GM12878 (cell line): Measurements from ENCODE around the gene ZNF618. TPM values are rescaled to one million over a fixed set of nuclear protein-coding genes. Genes with fewer than 3 reads are reported as not detected.

Experiments
- ATAC-seq: fragments of 200-7000 bp; cut with Tn5 transposase; 3 replicates; pipeline ENCODE4 v1.9.1; 2020; ENCODE audit warnings: mild to moderate bottlenecking, moderate library complexity
- BruUV-seq: library from RNA; stranded (reverse); fragments of 400-500 nt; replicated peaks from 2 replicates; lab custom pipeline; 2021; lab: Mats Ljungman, UMichigan
- CTCF ChIA-PET: fragments of 300-600 bp; sonication (Branson Sonifier 250); formaldehyde crosslinking; extraction: SDS; loops from one replicate; lab custom pipeline; 2021; ENCODE audit warnings: inconsistent platforms; lab: Yijun Ruan, JAX
- POLR2A ChIA-PET: fragments of 350-600 bp; formaldehyde crosslinking; extraction: SDS; loops from one replicate; lab custom pipeline; 2021; ENCODE audit warnings: inconsistent platforms; lab: Charles Lee
- RAD21 ChIA-PET: fragments of 300-600 bp; sonication (Branson Sonifier 250); formaldehyde crosslinking; loops from one replicate; lab custom pipeline; 2023; ENCODE audit warnings: antibody characterized with exemption; ENCODE audit not compliant: unreplicated experiment; lab: Charles Lee
- SMC1A ChIA-PET: fragments of 300-600 bp; sonication (Branson Sonifier 250); formaldehyde crosslinking; loops from one replicate; lab custom pipeline; 2023; ENCODE audit not compliant: unreplicated experiment, uncharacterized antibody; lab: Charles Lee
- DNase-seq: peaks from one replicate; pipeline ENCODE4 v3.0.0-alpha.2; 2011; ENCODE audit warnings: low read depth, low spot score
- FAIRE-seq: peaks from 3 replicates; lab custom pipeline; 2011; peaks lifted over from hg19 to GRCh38; lab: Jason Lieb, UNC
- H2AFZ ChIP-seq: 2 replicates; pipeline ENCODE4 v1.6.0; 2011; ENCODE audit warnings: low read depth, low read length, control low read depth; ENCODE audit not compliant: control insufficient read depth
- H3K27ac ChIP-seq: 2 replicates; pipeline ENCODE4 v1.5.1; 2011; ENCODE audit warnings: control low read depth; ENCODE audit not compliant: control insufficient read depth, insufficient read depth
- H3K27me3 ChIP-seq, 2 experiments: replicated peaks in 1 of 2; 2 replicates each; pipeline versions ENCODE4 v1.6.0 to v1.6.1; 2011; ENCODE audit warnings: low read length in 1 of 2; ENCODE audit not compliant: control insufficient read depth in 2 of 2, insufficient read depth in 2 of 2
- H3K36me3 ChIP-seq, 2 experiments: 2 replicates each; pipeline ENCODE4 v1.5.1; 2011; ENCODE audit warnings: low read length in 1 of 2; ENCODE audit not compliant: control insufficient read depth in 2 of 2, insufficient read depth in 2 of 2
- H3K4me1 ChIP-seq: 2 replicates; pipeline ENCODE4 v1.6.1; 2011; ENCODE audit warnings: mild to moderate bottlenecking, low read length, moderate library complexity, mixed read lengths; ENCODE audit not compliant: control insufficient read depth, insufficient read depth
- H3K4me2 ChIP-seq: 2 replicates; pipeline ENCODE4 v1.6.0; 2011; ENCODE audit warnings: control low read depth; ENCODE audit not compliant: control insufficient read depth, insufficient read depth
- H3K4me3 ChIP-seq: fragments of 200-600 bp; sonication (generic); 2 replicates; pipeline ENCODE4 v1.5.1; 2016
- H3K79me2 ChIP-seq: 2 replicates; pipeline ENCODE4 v1.6.0; 2011; ENCODE audit warnings: low read length; ENCODE audit not compliant: control insufficient read depth, insufficient read depth
- H3K9ac ChIP-seq: 2 replicates; pipeline ENCODE4 v1.8.0; 2011; ENCODE audit warnings: low read length, control low read depth, mixed read lengths; ENCODE audit not compliant: control insufficient read depth, insufficient read depth
- H3K9me3 ChIP-seq: replicated peaks from 3 replicates; pipeline ENCODE4 v1.5.1; 2011; ENCODE audit warnings: mild to moderate bottlenecking, low read length; ENCODE audit not compliant: control insufficient read depth, insufficient read depth
- H4K20me1 ChIP-seq: 2 replicates; pipeline ENCODE4 v1.6.0; 2011; ENCODE audit not compliant: control insufficient read depth, insufficient read depth
- BRCA1 ChIP-seq: IDR thresholded peaks from 2 replicates; pipeline ENCODE4 v1.6.1; 2011; ENCODE audit warnings: low read depth, low read length, improper control_type of control experiment
- GATAD2B ChIP-seq: fragments of 450-650 bp; conservative IDR thresholded peaks from 2 replicates; pipeline ENCODE4 v1.6.1; 2017; ENCODE audit warnings: low read depth, mild to moderate bottlenecking, moderate library complexity
- NRF1 ChIP-seq: conservative IDR thresholded peaks from 2 replicates; pipeline ENCODE4 v1.6.1; 2011; ENCODE audit warnings: mild to moderate bottlenecking, low read depth, low read length, improper control_type of control experiment
- PAX5 ChIP-seq: IDR thresholded peaks from 2 replicates; pipeline ENCODE4 v1.6.1; 2011; ENCODE audit warnings: low read depth, low read length, borderline replicate concordance
- PAX8 ChIP-seq: fragments of 450-650 bp; IDR thresholded peaks from 2 replicates; pipeline ENCODE4 v1.6.1; 2017; ENCODE audit warnings: mild to moderate bottlenecking, moderate library complexity
- RELA ChIP-seq: fragments of 450-650 bp; IDR thresholded peaks from 2 replicates; pipeline ENCODE4 v1.8.0; 2014; ENCODE audit warnings: borderline replicate concordance; ENCODE audit not compliant: partially characterized antibody
- RUNX3 ChIP-seq: IDR thresholded peaks from 2 replicates; pipeline ENCODE4 v1.6.1; 2012; ENCODE audit warnings: low read length, inconsistent platforms
- SIX5 ChIP-seq: IDR thresholded peaks from 2 replicates; pipeline ENCODE4 v1.6.1; 2011; ENCODE audit warnings: mild to moderate bottlenecking, low read depth, low read length, moderate library complexity; ENCODE audit not compliant: severe bottlenecking
- SMAD1 ChIP-seq: fragments of 450-650 bp; IDR thresholded peaks from 2 replicates; pipeline ENCODE4 v1.6.1; 2018; ENCODE audit warnings: mild to moderate bottlenecking, low read depth; ENCODE audit not compliant: partially characterized antibody
- TCF12 ChIP-seq: IDR thresholded peaks from 2 replicates; pipeline ENCODE4 v1.6.1; 2011; ENCODE audit warnings: low read depth, mild to moderate bottlenecking, low read length
- TCF3 ChIP-seq: IDR thresholded peaks from 2 replicates; pipeline ENCODE4 v1.6.1; 2012; ENCODE audit warnings: low read depth, mild to moderate bottlenecking, low read length, borderline replicate concordance; ENCODE audit not compliant: insufficient read depth
- YBX1 ChIP-seq: fragments of 450-650 bp; IDR thresholded peaks from 2 replicates; pipeline ENCODE4 v1.6.1; 2016; ENCODE audit warnings: antibody characterized with exemption
- ZNF274 ChIP-seq: IDR thresholded peaks from one replicate; pipeline ENCODE4 v1.8.0; 2011; ENCODE audit not compliant: insufficient read length, insufficient read depth
- ZNF622 ChIP-seq: fragments of 450-650 bp; IDR thresholded peaks from 2 replicates; pipeline ENCODE4 v1.6.1; 2017; ENCODE audit warnings: mild to moderate bottlenecking, inconsistent platforms
- WGBS: methylation state at CpG from one replicate; pipeline ENCODE4 v1.1.6; 2016; ENCODE audit warnings: low lambda C conversion rate; ENCODE audit not compliant: insufficient replicate concordance, insufficient coverage; ENCODE audit errors: missing lambda C conversion rate; 5-methylcytosine and 5-hydroxymethylcytosine counted together
- in situ Hi-C: fragments of 300-500 bp; cut with MboI; formaldehyde crosslinking; loops from 9 replicates; pipeline ENCODE4 v1.14.3; 2018; ENCODE audit warnings: mixed read lengths
- intact Hi-C: fragments of 100-400 bp; cut with micrococcal nuclease; formaldehyde crosslinking; loops from one replicate; pipeline ENCODE4 v1.14.2; 2022; ENCODE audit not compliant: unreplicated experiment
- polyA plus RNA-seq, 11 experiments: library from polyadenylated mRNA; depleted of rRNA in 4 of 11; unstranded in 6 of 11; stranded (reverse) in 5 of 11; fragments of >200 nt; fragmentation: Nextera tagmentation in 4 of 11; fragmentation: Illumina TruSeq in 1 of 11; extraction: Ambion mirVana in 4 of 11; extraction: Trizol in 1 of 11; gene quantifications; 1 replicate in 1 of 11; 2 replicates in 10 of 11; pipeline versions ENCODE4 v1.2.1 to v1.2.3, GENCODE V29; 2011 to 2016; ENCODE audit warnings: inconsistent platforms in 2 of 11, missing spikeins in 2 of 11, low read depth in 1 of 11
- total RNA-seq, 4 experiments: library from RNA; depleted of rRNA in 3 of 4; stranded (reverse); fragments of >200 nt in 3 of 4; fragmentation: Illumina TruSeq in 1 of 4; extraction: Trizol in 1 of 4; gene quantifications; 2 replicates each; pipeline versions ENCODE4 v1.2.1 to v1.2.3, GENCODE V29; 2013 to 2021
- TF ChIP-seq, protein P1 (sequence below): IDR thresholded peaks from 2 replicates; pipeline ENCODE4 v1.6.1; 2012; ENCODE audit warnings: low read depth, low read length, improper control_type of control experiment
- TF ChIP-seq, protein P2 (sequence below): IDR thresholded peaks from 2 replicates; pipeline ENCODE4 v1.6.1; 2012; ENCODE audit warnings: low read depth, low read length, improper control_type of control experiment
- TF ChIP-seq, protein P3 (sequence below): IDR thresholded peaks from 2 replicates; pipeline ENCODE4 v1.6.1; 2012; ENCODE audit warnings: low read length, inconsistent platforms
- TF ChIP-seq, protein P4 (sequence below): fragments of 450-650 bp; IDR thresholded peaks from 2 replicates; pipeline ENCODE4 v1.6.1; 2017; ENCODE audit warnings: mild to moderate bottlenecking, low read depth, inconsistent platforms; ENCODE audit not compliant: poor library complexity, severe bottlenecking
- TF ChIP-seq, protein P5 (sequence below): fragments of 450-650 bp; IDR thresholded peaks from 2 replicates; pipeline ENCODE4 v1.6.1; 2017; ENCODE audit warnings: borderline replicate concordance

ZNF618 gene
- total and polyA plus RNA-seq, 10 of the 15 experiments (the other 5 are each of a cell fraction or from before 2014, with no cell fraction given), result 0.01 to 0.24 (median 0.06) TPM; not detected in 2

DNA sequence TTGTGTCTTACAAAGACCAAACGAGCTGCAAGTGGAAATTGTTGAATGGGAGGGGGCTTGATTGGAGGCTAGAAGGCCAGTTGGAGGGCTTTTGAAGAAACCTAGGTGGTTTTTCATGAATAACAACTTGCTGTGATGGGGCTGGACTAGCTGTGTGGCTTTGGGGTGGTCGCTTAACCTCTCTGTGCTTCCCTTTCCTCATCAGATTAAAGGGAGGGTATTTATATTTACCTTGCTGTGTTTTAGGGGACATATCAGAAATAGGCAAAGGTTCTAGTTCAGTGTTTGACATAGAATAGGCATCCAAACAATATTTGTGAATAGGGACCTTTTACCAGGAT lies 74.9 kb downstream of the ZNF618 start:
- CTCF ChIA-PET, result no interaction called here
- Histone ChIP-seq H3K27me3 (no peaks in the 10 kb centered on the region), H3K36me3 (no peaks in the 10 kb centered on the region), H3K4me1 (no peaks in the 10 kb centered on the region), H3K4me3 (no peak overlapping the region), H3K27ac (no peak overlapping the region), H3K79me2 (no peaks in the 10 kb centered on the region), H4K20me1 (no peaks in the 10 kb centered on the region), H3K9ac (no peak overlapping the region), H3K4me2 (no peak overlapping the region), H3K9me3 (no peaks in the 10 kb centered on the region), H2AFZ (no peak overlapping the region)
- in situ Hi-C loops, result no loop called here
- ATAC-seq, result no peak
- POLR2A ChIA-PET, result no interaction called here
- SMC1A ChIA-PET, result no interaction called here
- WGBS, result 0% methylated on average over 2 of the region's 2 CpGs
- no peak for FAIRE-seq
- RAD21 ChIA-PET, result no interaction called here
- intact Hi-C loops, result no loop called here
- TF ChIP-seq BRCA1, result no peak
- TF ChIP-seq, protein P1, sequence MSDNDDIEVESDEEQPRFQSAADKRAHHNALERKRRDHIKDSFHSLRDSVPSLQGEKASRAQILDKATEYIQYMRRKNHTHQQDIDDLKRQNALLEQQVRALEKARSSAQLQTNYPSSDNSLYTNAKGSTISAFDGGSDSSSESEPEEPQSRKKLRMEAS, result no peak
- TF ChIP-seq, protein P2, sequence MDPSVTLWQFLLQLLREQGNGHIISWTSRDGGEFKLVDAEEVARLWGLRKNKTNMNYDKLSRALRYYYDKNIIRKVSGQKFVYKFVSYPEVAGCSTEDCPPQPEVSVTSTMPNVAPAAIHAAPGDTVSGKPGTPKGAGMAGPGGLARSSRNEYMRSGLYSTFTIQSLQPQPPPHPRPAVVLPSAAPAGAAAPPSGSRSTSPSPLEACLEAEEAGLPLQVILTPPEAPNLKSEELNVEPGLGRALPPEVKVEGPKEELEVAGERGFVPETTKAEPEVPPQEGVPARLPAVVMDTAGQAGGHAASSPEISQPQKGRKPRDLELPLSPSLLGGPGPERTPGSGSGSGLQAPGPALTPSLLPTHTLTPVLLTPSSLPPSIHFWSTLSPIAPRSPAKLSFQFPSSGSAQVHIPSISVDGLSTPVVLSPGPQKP, result no peak
- TF ChIP-seq PAX8, result no peak
- no peak for TF ChIP-seq RELA
- no peak for TF ChIP-seq YBX1
- TF ChIP-seq RUNX3, result no peak
- TF ChIP-seq SMAD1, result no peak
- no peak for TF ChIP-seq TCF3
- TF ChIP-seq, protein P3, sequence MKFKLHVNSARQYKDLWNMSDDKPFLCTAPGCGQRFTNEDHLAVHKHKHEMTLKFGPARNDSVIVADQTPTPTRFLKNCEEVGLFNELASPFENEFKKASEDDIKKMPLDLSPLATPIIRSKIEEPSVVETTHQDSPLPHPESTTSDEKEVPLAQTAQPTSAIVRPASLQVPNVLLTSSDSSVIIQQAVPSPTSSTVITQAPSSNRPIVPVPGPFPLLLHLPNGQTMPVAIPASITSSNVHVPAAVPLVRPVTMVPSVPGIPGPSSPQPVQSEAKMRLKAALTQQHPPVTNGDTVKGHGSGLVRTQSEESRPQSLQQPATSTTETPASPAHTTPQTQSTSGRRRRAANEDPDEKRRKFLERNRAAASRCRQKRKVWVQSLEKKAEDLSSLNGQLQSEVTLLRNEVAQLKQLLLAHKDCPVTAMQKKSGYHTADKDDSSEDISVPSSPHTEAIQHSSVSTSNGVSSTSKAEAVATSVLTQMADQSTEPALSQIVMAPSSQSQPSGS, result no peak
- TF ChIP-seq, protein P4, sequence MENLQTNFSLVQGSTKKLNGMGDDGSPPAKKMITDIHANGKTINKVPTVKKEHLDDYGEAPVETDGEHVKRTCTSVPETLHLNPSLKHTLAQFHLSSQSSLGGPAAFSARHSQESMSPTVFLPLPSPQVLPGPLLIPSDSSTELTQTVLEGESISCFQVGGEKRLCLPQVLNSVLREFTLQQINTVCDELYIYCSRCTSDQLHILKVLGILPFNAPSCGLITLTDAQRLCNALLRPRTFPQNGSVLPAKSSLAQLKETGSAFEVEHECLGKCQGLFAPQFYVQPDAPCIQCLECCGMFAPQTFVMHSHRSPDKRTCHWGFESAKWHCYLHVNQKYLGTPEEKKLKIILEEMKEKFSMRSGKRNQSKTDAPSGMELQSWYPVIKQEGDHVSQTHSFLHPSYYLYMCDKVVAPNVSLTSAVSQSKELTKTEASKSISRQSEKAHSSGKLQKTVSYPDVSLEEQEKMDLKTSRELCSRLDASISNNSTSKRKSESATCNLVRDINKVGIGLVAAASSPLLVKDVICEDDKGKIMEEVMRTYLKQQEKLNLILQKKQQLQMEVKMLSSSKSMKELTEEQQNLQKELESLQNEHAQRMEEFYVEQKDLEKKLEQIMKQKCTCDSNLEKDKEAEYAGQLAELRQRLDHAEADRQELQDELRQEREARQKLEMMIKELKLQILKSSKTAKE, result no peak
- no peak for TF ChIP-seq TCF12
- TF ChIP-seq SIX5, result no peak
- TF ChIP-seq ZNF274, result no peak
- no peak for TF ChIP-seq ZNF622
- no peak for TF ChIP-seq NRF1
- TF ChIP-seq, protein P5, sequence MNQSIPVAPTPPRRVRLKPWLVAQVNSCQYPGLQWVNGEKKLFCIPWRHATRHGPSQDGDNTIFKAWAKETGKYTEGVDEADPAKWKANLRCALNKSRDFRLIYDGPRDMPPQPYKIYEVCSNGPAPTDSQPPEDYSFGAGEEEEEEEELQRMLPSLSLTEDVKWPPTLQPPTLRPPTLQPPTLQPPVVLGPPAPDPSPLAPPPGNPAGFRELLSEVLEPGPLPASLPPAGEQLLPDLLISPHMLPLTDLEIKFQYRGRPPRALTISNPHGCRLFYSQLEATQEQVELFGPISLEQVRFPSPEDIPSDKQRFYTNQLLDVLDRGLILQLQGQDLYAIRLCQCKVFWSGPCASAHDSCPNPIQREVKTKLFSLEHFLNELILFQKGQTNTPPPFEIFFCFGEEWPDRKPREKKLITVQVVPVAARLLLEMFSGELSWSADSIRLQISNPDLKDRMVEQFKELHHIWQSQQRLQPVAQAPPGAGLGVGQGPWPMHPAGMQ, result no peak
- TF ChIP-seq PAX5, result no peak
- no peak for TF ChIP-seq GATAD2B
- DNase-seq, result no peak
- BruUV-seq, result no TSS peak
